HEK293T (cell line): Measurements from ENCODE around the gene ARHGAP21.
"Not testable (repeated sequence)": the region's sequence is repeated elsewhere in the genome, so short reads cannot be mapped to it uniquely, and the experiment has no call there.

Source experiments
- BHLHE40 ChIP-seq: fragments of 450-650 bp; IDR thresholded peaks from 2 replicates; pipeline ENCODE4 v1.6.1; 2016; ENCODE audit warnings: mild to moderate bottlenecking, moderate library complexity, borderline replicate concordance
- ELF4 ChIP-seq: fragments of 450-650 bp; IDR thresholded peaks from 2 replicates; pipeline ENCODE4 v1.6.1; 2017; ENCODE audit warnings: antibody characterized with exemption
- FOXM1 ChIP-seq: fragments of 450-650 bp; IDR thresholded peaks from 2 replicates; pipeline ENCODE4 v1.6.1; 2017; ENCODE audit warnings: mild to moderate bottlenecking, borderline replicate concordance
- HDGF ChIP-seq: fragments of 450-650 bp; IDR thresholded peaks from 2 replicates; pipeline ENCODE4 v1.6.1; 2017; ENCODE audit warnings: antibody characterized with exemption, borderline replicate concordance
- NFRKB ChIP-seq: fragments of 450-650 bp; IDR thresholded peaks from 2 replicates; pipeline ENCODE4 v1.6.1; 2016; ENCODE audit warnings: mild to moderate bottlenecking, moderate library complexity
- ZNF384 ChIP-seq: fragments of 450-650 bp; IDR thresholded peaks from 2 replicates; pipeline ENCODE4 v1.6.1; 2016

DNA sequence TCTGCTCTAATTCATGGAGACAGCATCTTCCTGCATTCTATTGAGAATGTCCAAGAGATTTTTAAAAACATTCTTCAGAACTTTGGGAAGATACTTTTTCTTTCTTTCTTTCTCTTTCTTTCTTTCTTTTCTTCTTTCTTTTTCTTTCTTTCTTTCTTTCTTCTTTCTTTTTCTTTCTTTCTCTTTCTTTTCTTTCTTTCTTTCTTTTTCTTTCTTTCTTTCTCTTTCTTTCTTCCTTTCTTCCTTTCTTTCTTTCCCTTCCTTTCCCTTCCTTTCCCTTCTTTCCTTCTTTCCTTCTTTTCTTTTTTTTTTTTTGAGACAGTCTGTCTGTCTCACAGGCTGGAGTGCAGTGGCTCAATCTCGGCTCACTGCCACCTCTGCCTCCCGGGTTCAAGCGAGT, 34.6 kb upstream of the ARHGAP21 start:
- not testable (repeated sequence) for TF ChIP-seq BHLHE40, FOXM1, HDGF, ELF4, ZNF384, NFRKB
